ENCODE measurements around the gene SGSM2.

- TF ChIP-seq POLR2A (IDR thresholded peaks at IDR 0.05; ENCODE audit: low read depth, low read length) = no peak
- TF ChIP-seq POLR2AphosphoS5 (IDR thresholded peaks at IDR 0.05; ENCODE audit: low read depth, low read length) = no peak
- no peak for TF ChIP-seq PAX5 (IDR thresholded peaks at IDR 0.05; ENCODE audit: insufficient read depth, low read length, severe bottlenecking)
- TF ChIP-seq TAF1 (IDR thresholded peaks at IDR 0.05; ENCODE audit: low read depth, low read length) = no peak
- no peak for TF ChIP-seq SPI1 (IDR thresholded peaks at IDR 0.05; ENCODE audit: low read depth, low read length)
Measured at GRCh38 chr17:2376107-2376506, 38.8 kb downstream of the SGSM2 start.

Data from GM12891 (cell line).